MCF 10A (cell line): ENCODE results near the gene FAM89A. TPM values are rescaled to one million over a fixed set of nuclear protein-coding genes. Genes with fewer than 3 reads are reported as not detected.
A peak's percentile ranks its signal among the peaks of the same experiment; 100 is the strongest.

Experiments
- BruUV-seq: library from RNA; stranded (reverse); fragments of 400-500 nt; replicated peaks from 2 replicates; lab custom pipeline; 2021; lab: Mats Ljungman, UMichigan
- CTCF ChIA-PET: fragments of 300-600 bp; sonication (Branson Sonifier 250); formaldehyde crosslinking; extraction: SDS; loops from one replicate; lab custom pipeline; 2021; ENCODE audit warnings: antibody characterized with exemption, inconsistent platforms; lab: Yijun Ruan, JAX
- POLR2A ChIA-PET: fragments of 300-600, 350-650 bp; sonication (Branson Sonifier 250); formaldehyde crosslinking; extraction: SDS; loops from one replicate; lab custom pipeline; 2020; ENCODE audit warnings: antibody characterized with exemption, inconsistent platforms; lab: Yijun Ruan, JAX
- DNase-seq: peaks from one replicate; pipeline ENCODE4 v3.0.0-alpha.2; 2018; ENCODE audit not compliant: unreplicated experiment
- H3K27ac Mint-ChIP-seq: one replicate; pipeline ENCODE4 v1.8.0; 2022; ENCODE audit warnings: mild to moderate bottlenecking, low read depth, mixed read lengths; ENCODE audit not compliant: unreplicated experiment
- H3K27me3 Mint-ChIP-seq: one replicate; pipeline ENCODE4 v1.8.0; 2022; ENCODE audit warnings: mixed read lengths; ENCODE audit not compliant: insufficient read depth, unreplicated experiment
- H3K36me3 Mint-ChIP-seq: one replicate; pipeline ENCODE4 v1.8.0; 2022; ENCODE audit warnings: mild to moderate bottlenecking, moderate library complexity, mixed read lengths; ENCODE audit not compliant: insufficient read depth, unreplicated experiment
- H3K4me1 Mint-ChIP-seq: one replicate; pipeline ENCODE4 v1.8.0; 2022; ENCODE audit warnings: mixed read lengths; ENCODE audit not compliant: insufficient read depth, unreplicated experiment
- H3K4me3 Mint-ChIP-seq: one replicate; pipeline ENCODE4 v1.8.0; 2022; ENCODE audit warnings: mild to moderate bottlenecking, moderate library complexity, mixed read lengths; ENCODE audit not compliant: unreplicated experiment
- H3K9me3 Mint-ChIP-seq: one replicate; pipeline ENCODE4 v1.8.0; 2022; ENCODE audit warnings: mixed read lengths; ENCODE audit not compliant: unreplicated experiment
- intact Hi-C: fragments of 100-400 bp; cut with micrococcal nuclease; formaldehyde crosslinking; loops from 2 replicates; pipeline ENCODE4 v1.14.1; 2022
- total RNA-seq: library from RNA; stranded (reverse); gene quantifications from 2 replicates; pipeline ENCODE4 v1.2.3, GENCODE V29; 2022
- TF ChIP-seq, protein P1 (sequence below): fragments of 200-600 bp; IDR thresholded peaks from one replicate; pipeline ENCODE4 v1.8.0; 2022; ENCODE audit warnings: antibody characterized with exemption, mild to moderate bottlenecking; ENCODE audit not compliant: unreplicated experiment

FAM89A gene
- total RNA-seq, 1 experiment from 2014 or later = 29.2 TPM

DNA sequence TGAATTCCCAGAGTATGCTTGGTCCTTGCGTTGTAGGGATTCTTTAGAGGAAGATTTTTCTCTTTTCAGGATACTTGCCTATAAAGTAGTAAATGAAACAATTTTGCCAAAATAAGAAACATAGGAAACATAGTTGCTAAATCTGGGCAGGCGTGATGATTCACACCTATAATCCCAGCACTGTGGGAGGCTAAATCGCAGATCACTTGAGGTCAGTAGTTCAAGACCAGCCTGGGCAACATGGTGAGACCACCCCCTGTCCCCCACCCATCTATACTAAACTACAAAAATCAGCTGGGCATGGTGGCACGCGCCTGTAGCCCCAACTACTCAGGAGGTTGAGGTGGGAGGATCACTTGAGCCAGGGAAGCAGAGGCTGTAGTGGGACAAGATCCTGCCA is 56.2 kb downstream of the FAM89A start:
- Mint-ChIP-seq H3K27me3 (no peaks in the 10 kb centered on the region), H3K4me3 (no peak overlapping the region), H3K4me1 (peaks cover 11% of the 10 kb centered on the region), H3K27ac (no peak overlapping the region), H3K36me3 (peaks cover 19% of the 10 kb centered on the region), H3K9me3 (no peaks in the 10 kb centered on the region)
- ChIA-PET CTCF (no interaction called here), POLR2A (no interaction called here)
- intact Hi-C loops = no loop called here
- TF ChIP-seq, protein P1, sequence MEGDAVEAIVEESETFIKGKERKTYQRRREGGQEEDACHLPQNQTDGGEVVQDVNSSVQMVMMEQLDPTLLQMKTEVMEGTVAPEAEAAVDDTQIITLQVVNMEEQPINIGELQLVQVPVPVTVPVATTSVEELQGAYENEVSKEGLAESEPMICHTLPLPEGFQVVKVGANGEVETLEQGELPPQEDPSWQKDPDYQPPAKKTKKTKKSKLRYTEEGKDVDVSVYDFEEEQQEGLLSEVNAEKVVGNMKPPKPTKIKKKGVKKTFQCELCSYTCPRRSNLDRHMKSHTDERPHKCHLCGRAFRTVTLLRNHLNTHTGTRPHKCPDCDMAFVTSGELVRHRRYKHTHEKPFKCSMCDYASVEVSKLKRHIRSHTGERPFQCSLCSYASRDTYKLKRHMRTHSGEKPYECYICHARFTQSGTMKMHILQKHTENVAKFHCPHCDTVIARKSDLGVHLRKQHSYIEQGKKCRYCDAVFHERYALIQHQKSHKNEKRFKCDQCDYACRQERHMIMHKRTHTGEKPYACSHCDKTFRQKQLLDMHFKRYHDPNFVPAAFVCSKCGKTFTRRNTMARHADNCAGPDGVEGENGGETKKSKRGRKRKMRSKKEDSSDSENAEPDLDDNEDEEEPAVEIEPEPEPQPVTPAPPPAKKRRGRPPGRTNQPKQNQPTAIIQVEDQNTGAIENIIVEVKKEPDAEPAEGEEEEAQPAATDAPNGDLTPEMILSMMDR = no peak
- BruUV-seq = no TSS peak
- DNase-seq = no peak

DNA sequence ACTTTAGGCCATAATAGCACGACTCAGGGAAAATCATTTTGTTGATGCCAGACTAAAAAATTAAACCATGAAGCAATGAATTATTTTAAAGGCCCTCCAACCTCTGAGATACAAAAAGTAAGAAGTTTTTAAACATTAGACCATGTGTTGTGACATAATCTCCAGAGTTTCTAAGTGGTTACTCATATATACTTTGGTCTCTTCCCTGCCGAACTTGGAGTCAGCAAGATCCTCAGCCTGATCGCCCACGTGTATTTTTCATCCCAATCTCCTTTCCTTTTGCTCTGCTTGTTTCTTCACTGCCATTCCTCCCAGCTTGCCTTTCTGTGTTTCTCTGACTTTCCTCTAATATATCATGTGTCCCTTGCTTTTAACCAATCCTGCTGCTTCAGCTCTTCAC is 57.4 kb downstream of the FAM89A start:
- Mint-ChIP-seq H3K4me1 (peaks cover 12% of the 10 kb centered on the region), H3K9me3 (no peaks in the 10 kb centered on the region), H3K27ac (no peak overlapping the region), H3K36me3 (peaks cover 19% of the 10 kb centered on the region), H3K4me3 (no peak overlapping the region), H3K27me3 (no peaks in the 10 kb centered on the region)
- TF ChIP-seq, protein P1 = no peak
- no peak for DNase-seq
- intact Hi-C loops = no loop called here
- CTCF ChIA-PET = interaction anchor here (0.6 to 0.8 kb wide), 3 partner anchors 55 to 212 kb away, joined by 3 read pairs; no protein-coding TSS in a partner anchor
- POLR2A ChIA-PET = interaction anchor here (0.6 kb wide), 1 partner anchor 9 kb away, joined by 3 read pairs; no protein-coding TSS in a partner anchor
- BruUV-seq = no TSS peak

DNA sequence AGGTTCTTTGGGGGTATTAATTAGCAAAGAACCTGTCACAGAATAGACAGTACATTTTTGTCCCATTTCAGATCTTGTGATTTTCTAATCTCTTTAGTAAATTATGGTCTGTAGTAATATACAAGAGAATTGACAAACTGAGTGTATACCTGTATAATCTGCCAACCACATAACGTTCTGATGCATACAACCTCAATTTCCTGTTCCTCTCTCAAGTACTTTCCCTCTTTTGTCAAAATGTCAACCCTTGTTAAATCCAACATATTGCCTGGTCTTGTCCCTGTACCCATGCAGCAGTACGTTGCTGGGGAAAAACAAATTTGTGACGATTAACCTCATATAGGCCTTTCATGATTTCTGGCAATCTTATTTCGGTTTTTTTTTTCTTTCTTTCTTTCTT is 60.1 kb downstream of the FAM89A start:
- DNase-seq = no peak
- Mint-ChIP-seq H3K27ac (no peak overlapping the region), H3K36me3 (no peaks in the 10 kb centered on the region), H3K27me3 (no peaks in the 10 kb centered on the region), H3K4me1 (peaks cover 7% of the 10 kb centered on the region), H3K9me3 (no peaks in the 10 kb centered on the region), H3K4me3 (no peak overlapping the region)
- TF ChIP-seq, protein P1 = no peak
- BruUV-seq = no TSS peak
- intact Hi-C loops = loop anchor here (2.0 to 5.0 kb wide), 7 partner anchors 37 to 347 kb away; partner anchors contain the start of gene COG2
- ChIA-PET CTCF (interaction anchor here (0.7 to 2.2 kb wide), 8 partner anchors 11 to 230 kb away, joined by 3 to 8 read pairs (median 5); no protein-coding TSS in a partner anchor), POLR2A (interaction anchor here (0.6 to 4.7 kb wide), 16 partner anchors 12 to 1811 kb away, joined by 3 to 76 read pairs (median 8); partner anchors contain the start of genes EXOC8, FAM89A, GNPAT and SPRTN)

DNA sequence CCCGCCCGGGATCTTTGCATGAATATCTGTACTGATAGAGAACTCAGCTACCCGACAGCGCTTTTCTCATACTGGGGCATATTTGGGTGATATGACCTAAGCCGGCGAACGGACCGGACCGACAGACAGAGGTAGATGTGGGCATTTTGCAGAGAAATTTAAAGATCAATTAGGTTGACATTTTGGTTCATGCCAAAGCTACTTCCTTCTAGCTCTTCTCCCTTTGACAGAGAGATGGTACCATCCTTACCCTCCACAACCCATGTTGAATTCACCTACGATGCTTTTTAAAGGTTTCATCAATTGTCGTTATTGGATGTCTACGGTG is 60.7 kb downstream of the FAM89A start:
- Mint-ChIP-seq H3K4me1 (peaks cover 7% of the 10 kb centered on the region), H3K36me3 (no peaks in the 10 kb centered on the region), H3K27ac (no peak overlapping the region), H3K9me3 (no peaks in the 10 kb centered on the region), H3K27me3 (no peaks in the 10 kb centered on the region), H3K4me3 (no peak overlapping the region)
- BruUV-seq = TSS peak; percentile 59
- DNase-seq = no peak
- TF ChIP-seq, protein P1 = no peak
- ChIA-PET POLR2A (interaction anchor here (0.6 to 4.7 kb wide), 38 partner anchors 12 to 1810 kb away, joined by 3 to 76 read pairs (median 4); partner anchors contain the start of genes EXOC8, FAM89A, GNPAT and SPRTN), CTCF (interaction anchor here (0.6 to 2.2 kb wide), 11 partner anchors 10 to 388 kb away, joined by 3 to 8 read pairs (median 5); no protein-coding TSS in a partner anchor)
- intact Hi-C loops = loop anchor here (2.0 to 5.0 kb wide), 7 partner anchors 37 to 347 kb away; partner anchors contain the start of gene COG2
